ENCODE data around the gene SH3RF1.
"Not testable (repeated sequence)": the region's sequence is repeated elsewhere in the genome, so short reads cannot be mapped to it uniquely, and the experiment has no call there.

Gene SH3RF1

DNA sequence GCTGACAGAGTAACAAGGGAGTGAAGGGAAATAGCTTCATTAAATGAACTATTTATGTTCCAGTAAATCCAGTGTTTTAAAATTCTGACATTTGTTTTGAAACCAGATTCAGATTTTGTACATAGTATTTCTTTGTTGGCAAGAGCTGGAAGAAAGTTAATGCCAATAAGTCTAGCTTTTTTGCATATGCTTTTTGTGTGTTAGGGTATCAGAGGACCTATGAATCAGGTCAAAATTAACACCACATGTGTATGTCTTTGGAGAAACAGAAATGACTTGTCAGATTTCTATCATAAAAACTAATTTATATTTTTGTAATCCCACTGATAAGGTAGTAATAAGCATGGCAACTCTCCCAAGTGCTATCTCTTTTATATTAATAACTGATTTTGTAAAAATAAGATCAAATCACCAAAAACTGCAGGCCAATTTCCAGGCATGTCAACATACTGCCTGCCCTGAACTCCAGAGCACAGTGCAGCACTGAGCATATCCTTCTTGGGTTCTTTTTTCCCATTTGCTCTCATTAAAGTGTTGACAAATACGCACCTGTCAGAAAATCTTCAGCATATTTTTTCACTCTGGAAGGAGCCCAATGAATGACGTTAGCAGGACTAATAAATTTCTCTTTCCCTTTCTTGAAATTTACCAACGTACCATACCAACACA lies 65.5 kb downstream of the SH3RF1 start:
- TF ChIP-seq, protein P1, sequence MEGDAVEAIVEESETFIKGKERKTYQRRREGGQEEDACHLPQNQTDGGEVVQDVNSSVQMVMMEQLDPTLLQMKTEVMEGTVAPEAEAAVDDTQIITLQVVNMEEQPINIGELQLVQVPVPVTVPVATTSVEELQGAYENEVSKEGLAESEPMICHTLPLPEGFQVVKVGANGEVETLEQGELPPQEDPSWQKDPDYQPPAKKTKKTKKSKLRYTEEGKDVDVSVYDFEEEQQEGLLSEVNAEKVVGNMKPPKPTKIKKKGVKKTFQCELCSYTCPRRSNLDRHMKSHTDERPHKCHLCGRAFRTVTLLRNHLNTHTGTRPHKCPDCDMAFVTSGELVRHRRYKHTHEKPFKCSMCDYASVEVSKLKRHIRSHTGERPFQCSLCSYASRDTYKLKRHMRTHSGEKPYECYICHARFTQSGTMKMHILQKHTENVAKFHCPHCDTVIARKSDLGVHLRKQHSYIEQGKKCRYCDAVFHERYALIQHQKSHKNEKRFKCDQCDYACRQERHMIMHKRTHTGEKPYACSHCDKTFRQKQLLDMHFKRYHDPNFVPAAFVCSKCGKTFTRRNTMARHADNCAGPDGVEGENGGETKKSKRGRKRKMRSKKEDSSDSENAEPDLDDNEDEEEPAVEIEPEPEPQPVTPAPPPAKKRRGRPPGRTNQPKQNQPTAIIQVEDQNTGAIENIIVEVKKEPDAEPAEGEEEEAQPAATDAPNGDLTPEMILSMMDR (IDR thresholded peaks at IDR 0.05; ENCODE audit: low read depth, low read length) = no peak
- peak; percentile 52 for DNase-seq (ENCODE audit: extremely low read depth, low read depth)

DNA sequence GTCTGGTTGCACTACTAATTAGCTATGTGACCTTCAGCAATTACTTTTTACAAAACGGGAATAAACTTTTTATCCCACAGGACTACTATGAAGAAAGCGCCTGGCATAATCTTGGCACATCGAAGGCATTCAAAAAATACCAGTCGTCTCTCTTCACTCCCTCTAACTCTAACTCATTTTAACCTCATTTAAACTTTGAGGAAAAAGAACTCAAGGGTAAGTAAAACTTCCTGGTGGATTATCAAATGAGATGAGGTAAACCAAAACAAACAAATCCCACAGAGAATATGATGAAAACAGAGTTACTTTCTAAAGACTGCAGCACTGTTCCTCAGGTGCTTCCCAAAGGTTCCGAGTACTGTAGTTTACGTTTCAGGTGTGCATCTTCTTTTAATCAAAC lies 66.9 kb downstream of the SH3RF1 start:
- no peak for DNase-seq (ENCODE audit: extremely low read depth, low read depth)

DNA sequence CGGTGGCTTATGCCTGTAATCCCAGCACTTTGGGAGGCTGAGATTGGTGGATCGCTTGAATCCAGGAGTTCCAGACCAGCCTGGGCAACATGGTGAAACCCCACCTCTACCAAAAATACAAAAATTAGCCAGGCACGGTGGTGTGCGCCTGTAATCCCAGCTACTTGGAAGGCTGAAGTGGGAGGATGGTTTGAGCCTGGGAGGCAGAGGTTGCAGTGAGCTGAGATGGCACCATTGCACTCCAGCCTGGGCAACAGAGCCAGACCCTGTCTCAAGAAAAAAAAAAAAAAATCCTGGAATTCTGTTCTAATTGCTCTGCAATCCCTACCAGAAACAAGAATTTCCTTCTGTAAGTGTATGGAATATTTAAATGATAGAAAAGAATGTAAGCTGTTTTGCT lies 67.5 kb downstream of the SH3RF1 start:
- not testable (repeated sequence) for DNase-seq (ENCODE audit: extremely low read depth, low read depth)

More for the DNA sequence above, 66.9 kb downstream of the SH3RF1 start:
- TF ChIP-seq, protein P1 (IDR thresholded peaks at IDR 0.05; ENCODE audit: low read depth, low read length) = no peak

DNA sequence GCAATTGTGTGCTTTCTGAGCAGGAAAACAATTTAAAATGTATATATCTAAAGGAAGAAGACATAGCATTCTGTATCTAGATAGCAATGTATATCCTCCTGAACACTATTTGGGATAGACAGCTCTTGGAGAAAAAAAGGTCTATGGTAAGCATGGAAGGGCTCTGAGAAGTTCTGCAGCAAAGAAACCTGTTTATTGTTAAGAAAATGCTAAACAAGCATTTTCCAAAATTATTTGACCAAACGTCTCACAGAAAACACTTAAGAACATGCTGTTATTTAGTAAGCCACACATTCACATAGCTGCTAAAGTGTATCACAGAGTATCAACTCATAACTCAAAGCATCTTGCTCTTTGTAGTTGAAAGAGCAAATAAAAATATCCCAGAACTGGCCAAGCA lies 67.9 kb downstream of the SH3RF1 start:
- DNase-seq (ENCODE audit: extremely low read depth, low read depth) = no peak
- TF ChIP-seq, protein P1 (IDR thresholded peaks at IDR 0.05; ENCODE audit: low read depth, low read length) = no peak

DNA sequence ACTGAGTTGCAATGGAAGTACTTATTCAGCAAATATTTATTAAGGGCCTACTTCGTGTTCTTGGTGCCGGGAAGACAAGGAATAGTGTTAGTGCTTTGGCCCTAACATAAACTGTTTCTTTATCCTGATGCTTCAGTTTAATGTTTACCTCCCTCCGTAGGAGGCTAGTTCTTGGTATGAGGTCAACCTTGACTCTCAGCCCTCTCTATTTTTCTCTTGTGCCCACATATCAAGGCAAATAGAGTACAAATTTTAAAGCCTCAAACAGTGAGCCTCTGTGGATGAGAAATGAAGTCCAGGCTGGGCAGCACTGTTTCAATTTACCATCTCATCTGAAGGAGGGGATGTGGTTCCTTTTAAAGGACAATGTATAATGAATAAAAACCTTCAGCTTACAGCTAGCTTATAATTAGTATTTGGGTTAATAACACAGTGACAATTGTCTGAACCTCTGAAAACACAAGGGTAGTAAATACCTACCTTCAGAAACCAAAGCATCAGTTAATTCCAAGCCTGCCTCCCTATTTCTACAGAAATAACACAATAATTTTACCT lies 68.5 kb downstream of the SH3RF1 start:
- no peak for DNase-seq (ENCODE audit: extremely low read depth, low read depth)
- TF ChIP-seq, protein P1 (IDR thresholded peaks at IDR 0.05; ENCODE audit: low read depth, low read length) = no peak

DNA sequence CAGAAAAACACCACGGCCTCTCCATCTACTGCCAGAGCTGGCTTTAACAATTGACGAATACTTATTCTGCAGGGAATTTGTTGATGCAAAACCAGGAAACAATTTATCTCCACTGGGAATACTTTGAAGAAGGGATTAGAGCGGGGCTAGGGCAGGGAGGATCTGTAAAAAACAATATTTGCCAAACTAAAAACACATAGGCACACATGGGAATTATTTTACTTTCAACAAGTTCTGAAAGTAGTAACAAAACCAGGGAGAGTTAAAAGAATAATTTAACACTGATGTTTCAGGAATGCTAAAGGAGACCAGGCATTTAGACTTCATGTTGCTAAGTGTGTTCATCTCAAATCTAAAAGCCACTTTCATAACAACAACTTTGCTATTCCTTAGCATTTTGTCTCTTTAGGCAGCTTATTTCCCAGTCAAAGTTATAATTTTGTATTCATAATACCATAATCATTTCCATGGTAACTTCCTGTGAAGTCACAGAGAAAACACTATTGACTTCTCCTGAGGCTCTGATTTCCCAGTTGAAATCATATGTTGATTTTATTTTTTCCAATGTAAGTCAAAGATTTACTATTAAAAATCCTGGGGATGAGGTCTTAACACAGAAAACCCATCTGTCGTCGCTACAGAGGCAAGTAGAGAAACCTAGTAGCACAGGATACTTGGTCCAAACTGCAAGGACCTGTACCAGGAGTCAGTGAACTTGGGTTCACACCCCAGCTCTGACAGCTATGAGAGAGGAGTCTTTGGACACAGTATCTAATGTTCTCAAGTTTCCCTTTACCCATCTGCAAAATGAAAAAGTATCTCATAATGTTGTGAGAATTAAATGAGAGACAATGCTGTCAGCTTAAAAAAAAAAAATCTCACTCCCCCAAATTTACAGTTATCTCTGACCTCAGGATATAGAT lies 69.3 kb downstream of the SH3RF1 start:
- DNase-seq (ENCODE audit: extremely low read depth, low read depth) = no peak
- TF ChIP-seq, protein P1 (IDR thresholded peaks at IDR 0.05; ENCODE audit: low read depth, low read length) = no peak

DNA sequence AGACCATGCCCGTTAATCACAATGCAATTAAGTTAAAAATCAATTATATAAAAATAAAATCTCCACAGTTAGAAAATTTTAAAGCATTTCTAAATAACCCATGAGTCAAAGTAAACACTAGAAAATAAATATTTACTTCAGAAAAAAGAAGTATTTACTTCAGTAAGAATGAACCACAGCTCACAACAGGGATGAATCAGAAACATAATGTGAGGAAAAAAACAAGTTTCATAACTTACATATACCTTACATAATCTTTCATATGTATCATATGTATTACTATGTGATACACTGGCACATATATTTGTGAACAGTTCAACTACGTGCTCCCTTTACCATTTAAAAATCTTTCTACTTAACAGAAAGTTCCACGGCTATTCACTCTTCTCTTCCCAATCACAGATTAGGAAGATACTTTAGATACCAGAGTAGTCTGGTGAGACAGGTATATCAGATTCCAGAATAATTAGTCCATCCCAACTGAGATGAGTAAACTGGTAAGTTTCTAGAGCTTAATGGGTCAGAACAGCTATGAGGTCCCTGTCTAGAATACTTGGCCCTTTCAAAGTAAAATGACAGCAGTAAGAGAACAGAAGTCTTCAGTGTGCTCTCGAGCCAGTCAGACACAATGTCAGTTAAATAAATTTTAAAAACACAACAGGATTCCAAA lies 70.3 kb downstream of the SH3RF1 start:
- TF ChIP-seq, protein P1 (IDR thresholded peaks at IDR 0.05; ENCODE audit: low read depth, low read length) = no peak
- no peak for DNase-seq (ENCODE audit: extremely low read depth, low read depth)
